Bronchial epithelial cell (primary cell): ENCODE measurements around the gene CDRT15. TPM values are rescaled to one million over a fixed set of nuclear protein-coding genes. Genes with fewer than 3 reads are reported as not detected.
A peak's percentile ranks its signal among the peaks of the same experiment; 100 is the strongest.
"Not testable (repeated sequence)": the region's sequence is repeated elsewhere in the genome, so short reads cannot be mapped to it uniquely, and the experiment has no call there.

Experiments used
- DNase-seq: peaks from one replicate; pipeline ENCODE4 v3.0.0-alpha.2; 2010; ENCODE audit warnings: low read depth
- FAIRE-seq: peaks from 2 replicates; lab custom pipeline; 2011; peaks lifted over from hg19 to GRCh38; lab: Jason Lieb, UNC
- H3K27me3 ChIP-seq: 2 replicates; pipeline ENCODE4 v1.5.1; 2011; ENCODE audit warnings: low read length; ENCODE audit not compliant: control insufficient read depth, insufficient read depth
- H3K36me3 ChIP-seq: 2 replicates; pipeline ENCODE4 v1.5.1; 2011; ENCODE audit warnings: low read length; ENCODE audit not compliant: control insufficient read depth, insufficient read depth
- H3K4me3 ChIP-seq: 2 replicates; pipeline ENCODE4 v1.5.1; 2011; ENCODE audit warnings: mild to moderate bottlenecking, low read depth, low read length, control low read depth
- total RNA-seq: library from RNA; depleted of rRNA; stranded (reverse); fragments of >200 nt; gene quantifications from 2 replicates; pipeline ENCODE4 v1.2.1, GENCODE V29; 2014
- TF ChIP-seq, protein P1 (sequence below): IDR thresholded peaks from 2 replicates; pipeline ENCODE4 v1.5.1; 2011; ENCODE audit warnings: mild to moderate bottlenecking, moderate library complexity, low read length, control low read depth, inconsistent platforms; ENCODE audit not compliant: insufficient read depth, severe bottlenecking

Gene CDRT15
- total RNA-seq, 1 donor from 2014 or later, result not detected

DNA sequence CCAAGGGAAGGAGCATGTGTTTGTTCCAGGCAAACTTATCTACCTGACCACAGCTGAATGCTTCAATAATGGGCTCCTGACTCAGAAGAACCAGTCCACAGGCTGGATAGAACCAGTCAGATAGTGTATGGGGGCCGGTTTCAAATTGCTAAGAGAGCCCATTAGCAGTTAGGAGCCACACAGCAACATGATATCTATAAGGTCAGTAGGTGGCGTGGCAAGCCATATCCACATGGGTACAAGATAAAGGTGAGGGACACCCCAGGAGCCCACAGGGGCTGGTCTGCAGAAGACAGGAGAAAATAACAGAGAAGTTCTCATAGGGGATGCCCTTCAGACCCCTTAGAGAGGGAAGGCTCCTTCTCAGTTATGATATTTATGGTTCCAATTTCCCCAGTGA, 31.6 kb upstream of the CDRT15 start:
- Histone ChIP-seq H3K36me3 (no peaks in the 10 kb centered on the region), H3K27me3 (peaks cover 2% of the 10 kb centered on the region), H3K4me3 (no peak overlapping the region)
- DNase-seq (no peak), FAIRE-seq (no peak)
- TF ChIP-seq, protein P1, sequence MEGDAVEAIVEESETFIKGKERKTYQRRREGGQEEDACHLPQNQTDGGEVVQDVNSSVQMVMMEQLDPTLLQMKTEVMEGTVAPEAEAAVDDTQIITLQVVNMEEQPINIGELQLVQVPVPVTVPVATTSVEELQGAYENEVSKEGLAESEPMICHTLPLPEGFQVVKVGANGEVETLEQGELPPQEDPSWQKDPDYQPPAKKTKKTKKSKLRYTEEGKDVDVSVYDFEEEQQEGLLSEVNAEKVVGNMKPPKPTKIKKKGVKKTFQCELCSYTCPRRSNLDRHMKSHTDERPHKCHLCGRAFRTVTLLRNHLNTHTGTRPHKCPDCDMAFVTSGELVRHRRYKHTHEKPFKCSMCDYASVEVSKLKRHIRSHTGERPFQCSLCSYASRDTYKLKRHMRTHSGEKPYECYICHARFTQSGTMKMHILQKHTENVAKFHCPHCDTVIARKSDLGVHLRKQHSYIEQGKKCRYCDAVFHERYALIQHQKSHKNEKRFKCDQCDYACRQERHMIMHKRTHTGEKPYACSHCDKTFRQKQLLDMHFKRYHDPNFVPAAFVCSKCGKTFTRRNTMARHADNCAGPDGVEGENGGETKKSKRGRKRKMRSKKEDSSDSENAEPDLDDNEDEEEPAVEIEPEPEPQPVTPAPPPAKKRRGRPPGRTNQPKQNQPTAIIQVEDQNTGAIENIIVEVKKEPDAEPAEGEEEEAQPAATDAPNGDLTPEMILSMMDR, result no peak

DNA sequence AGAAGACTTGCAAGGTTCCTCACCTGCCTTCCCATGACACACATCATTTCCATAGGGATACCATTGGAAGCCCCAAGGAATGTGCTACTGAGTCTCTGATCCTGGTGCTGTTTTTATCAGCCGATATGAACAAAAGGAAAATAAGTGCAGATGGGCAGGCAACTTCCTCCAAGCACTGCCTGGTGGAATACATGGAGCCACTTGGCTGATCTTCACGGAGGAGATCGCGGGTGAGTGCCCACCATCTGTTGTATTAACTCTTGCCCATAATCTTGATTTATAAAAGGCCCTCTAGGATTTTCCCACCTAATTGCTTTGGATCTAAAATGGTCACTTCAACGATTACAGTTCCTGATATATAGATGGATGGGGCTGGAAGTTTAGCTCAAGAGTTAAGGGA, 24.7 kb upstream of the CDRT15 start:
- DNase-seq (no peak), FAIRE-seq (no peak)
- H3K27me3 ChIP-seq, result no peaks in the 10 kb centered on the region
- H3K36me3 ChIP-seq, result no peaks in the 10 kb centered on the region
- TF ChIP-seq, protein P1, result no peak
- no peak overlapping the region for H3K4me3 ChIP-seq

DNA sequence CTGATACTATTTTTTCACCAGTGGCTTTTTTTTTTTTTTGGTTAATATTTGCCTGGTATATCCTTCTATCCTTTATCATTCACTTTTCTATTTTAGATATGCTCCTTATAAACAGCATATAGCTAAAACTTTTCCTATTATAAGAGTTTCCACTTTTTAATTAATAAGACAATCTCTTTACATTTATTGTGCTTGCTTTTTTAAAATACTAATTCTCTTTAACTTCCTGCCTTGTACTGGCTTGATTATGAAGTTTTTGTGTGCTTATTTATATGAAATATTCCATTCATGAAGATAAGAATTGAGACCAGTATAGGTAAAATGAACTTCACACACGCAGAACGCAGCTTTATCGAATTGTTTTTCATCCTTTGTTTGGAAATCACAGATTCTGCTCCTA, 9.0 kb upstream of the CDRT15 start:
- Histone ChIP-seq H3K27me3 (no peaks in the 10 kb centered on the region), H3K36me3 (no peaks in the 10 kb centered on the region), H3K4me3 (no peak overlapping the region)
- TF ChIP-seq, protein P1, result no peak
- FAIRE-seq (no peak), DNase-seq (no peak)

DNA sequence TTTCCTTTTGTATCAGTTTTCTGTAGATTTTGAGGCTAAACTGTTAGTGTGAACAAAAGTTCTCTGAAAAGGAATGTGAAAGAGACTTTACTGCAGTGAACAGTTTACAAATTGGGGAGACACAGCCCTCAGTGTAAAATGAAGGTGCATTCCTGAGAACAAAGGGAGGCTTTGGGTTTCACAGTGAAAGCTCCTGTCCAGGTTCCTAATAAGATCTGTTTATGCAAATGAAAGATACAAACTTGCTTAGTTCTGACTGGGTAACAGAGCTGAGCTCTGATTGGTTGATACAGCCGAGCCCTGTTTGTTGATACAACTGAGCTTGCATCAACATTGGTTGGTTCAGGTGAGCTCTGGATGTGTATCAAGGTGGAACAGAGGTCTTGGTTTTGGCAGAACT, 8.3 kb upstream of the CDRT15 start:
- no peak for DNase-seq
- H3K36me3 ChIP-seq, result no peaks in the 10 kb centered on the region
- TF ChIP-seq, protein P1, result no peak
- no peak overlapping the region for H3K4me3 ChIP-seq
- FAIRE-seq, result no peak
- no peaks in the 10 kb centered on the region for H3K27me3 ChIP-seq

DNA sequence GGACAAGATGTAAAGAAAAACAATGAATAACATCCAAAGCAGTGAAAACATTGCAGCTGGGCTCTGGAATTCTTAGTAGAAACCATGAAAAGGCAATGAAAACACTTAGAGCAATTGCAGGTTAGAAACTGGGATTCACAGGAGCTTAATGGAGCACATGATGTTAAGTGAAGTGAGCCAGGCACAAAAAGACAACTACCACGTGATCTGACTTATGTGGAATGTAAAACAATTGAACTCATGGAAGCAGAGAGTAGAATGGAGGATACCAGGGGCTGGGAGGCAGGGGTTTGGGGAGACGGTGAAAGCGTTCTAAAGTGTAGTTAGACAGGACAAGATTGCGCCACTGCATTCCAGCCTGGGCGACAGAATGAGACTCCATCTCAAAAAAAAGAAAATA, 2.6 kb upstream of the CDRT15 start:
- not testable (repeated sequence) for H3K4me3 ChIP-seq, FAIRE-seq, H3K36me3 ChIP-seq, H3K27me3 ChIP-seq, DNase-seq

DNA sequence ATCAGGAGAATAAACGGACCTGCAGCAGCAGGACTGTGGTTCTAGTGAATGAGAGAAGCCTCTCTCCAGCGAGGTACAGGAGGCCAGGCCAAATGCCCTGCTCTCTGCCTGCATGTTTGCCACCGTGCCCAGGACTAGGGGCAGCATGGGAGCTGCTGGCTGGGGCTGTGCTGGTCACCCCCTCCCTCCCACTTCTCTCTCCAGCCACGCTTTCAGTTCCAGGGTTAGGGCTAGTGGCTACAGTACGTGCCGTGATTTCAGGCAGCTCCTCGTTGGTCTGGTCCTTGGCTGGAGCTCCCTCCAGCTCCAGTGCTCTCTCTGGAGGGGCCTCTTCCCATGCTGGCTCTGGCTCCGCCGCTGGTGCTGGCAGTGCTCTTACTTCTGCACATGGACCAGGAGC, 630 bp downstream of the CDRT15 start:
- DNase-seq, FAIRE-seq, H3K36me3 ChIP-seq, H3K4me3 ChIP-seq, H3K27me3 ChIP-seq: not testable (repeated sequence)

DNA sequence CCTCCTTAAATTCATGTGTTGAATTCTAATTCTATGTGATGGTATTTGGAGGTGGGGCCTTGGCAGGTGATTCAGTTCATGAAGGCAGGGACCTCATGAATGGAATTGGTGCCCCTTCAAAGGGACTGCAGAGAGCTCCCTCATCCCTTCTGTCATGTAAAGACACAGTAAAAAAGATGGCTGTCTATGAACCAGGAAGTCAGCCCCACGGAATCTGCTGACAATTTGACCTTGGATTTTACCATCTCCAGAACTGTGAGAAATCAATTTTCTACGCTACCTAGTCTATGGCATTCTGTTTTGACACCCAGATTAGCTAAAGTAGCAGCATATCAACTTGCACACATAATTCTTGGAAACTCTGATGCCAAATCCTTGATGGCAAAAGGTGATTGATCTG, 1.6 kb downstream of the CDRT15 start:
- H3K4me3 ChIP-seq, H3K36me3 ChIP-seq, H3K27me3 ChIP-seq, FAIRE-seq, DNase-seq: not testable (repeated sequence)

DNA sequence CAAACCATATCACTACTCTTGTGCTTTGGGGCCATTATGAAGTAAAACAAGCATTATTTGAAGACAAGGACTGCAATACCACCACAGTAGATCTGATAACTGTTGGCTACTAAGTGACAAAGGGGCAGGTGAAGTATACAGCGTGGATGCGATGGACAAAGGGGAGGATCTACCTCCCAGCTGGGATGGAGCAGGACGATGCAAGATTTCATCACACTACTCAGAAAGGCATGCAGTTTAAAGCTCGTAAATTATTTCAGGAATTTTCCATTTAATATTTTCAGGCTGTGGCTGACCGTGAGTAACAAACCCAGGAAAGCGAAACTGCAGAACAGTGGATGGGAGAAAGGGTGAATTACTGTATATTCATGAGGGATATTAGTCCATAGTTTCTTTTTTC, 5.5 kb downstream of the CDRT15 start:
- DNase-seq, result not testable (repeated sequence)
- peak; percentile 55 for FAIRE-seq

More for the DNA sequence above, 5.5 kb downstream of the CDRT15 start:
- not testable (repeated sequence) for H3K27me3 ChIP-seq, H3K36me3 ChIP-seq, H3K4me3 ChIP-seq
